Glutamatergic neuron (in vitro differentiated cells): Measurements from ENCODE around the gene ABHD16B. TPM values are rescaled to one million over a fixed set of nuclear protein-coding genes. Genes with fewer than 3 reads are reported as not detected.
A peak's percentile ranks its signal among the peaks of the same experiment; 100 is the strongest.

ENCODE experiments used
- DNase-seq: peaks from one replicate; pipeline ENCODE4 v3.0.0; 2022
- H3K27ac Mint-ChIP-seq: one replicate; pipeline ENCODE4 v1.8.0; 2020; ENCODE audit warnings: mild to moderate bottlenecking, mixed read lengths, inconsistent platforms; ENCODE audit not compliant: unreplicated experiment
- H3K27me3 Mint-ChIP-seq: one replicate; pipeline ENCODE4 v1.8.0; 2020; ENCODE audit warnings: mild to moderate bottlenecking, moderate library complexity, mixed read lengths, inconsistent platforms; ENCODE audit not compliant: unreplicated experiment
- H3K36me3 Mint-ChIP-seq: one replicate; pipeline ENCODE4 v1.8.0; 2020; ENCODE audit warnings: mild to moderate bottlenecking, mixed read lengths, inconsistent platforms; ENCODE audit not compliant: unreplicated experiment
- H3K4me1 Mint-ChIP-seq: one replicate; pipeline ENCODE4 v1.8.0; 2020; ENCODE audit warnings: mild to moderate bottlenecking, low read depth, mixed read lengths, inconsistent platforms; ENCODE audit not compliant: unreplicated experiment
- H3K4me3 Mint-ChIP-seq: one replicate; pipeline ENCODE4 v1.8.0; 2020; ENCODE audit warnings: mild to moderate bottlenecking, mixed read lengths, inconsistent platforms; ENCODE audit not compliant: unreplicated experiment
- H3K9me3 Mint-ChIP-seq: one replicate; pipeline ENCODE4 v1.8.0; 2020; ENCODE audit warnings: mild to moderate bottlenecking, moderate library complexity, mixed read lengths, inconsistent platforms; ENCODE audit not compliant: unreplicated experiment
- CTCF ChIP-seq: fragments of 200-600 bp; sonication (generic); IDR thresholded peaks from one replicate; pipeline ENCODE4 v1.5.0; 2021; ENCODE audit not compliant: partially characterized antibody, unreplicated experiment
- total RNA-seq: library from RNA; stranded (reverse); fragmentation: NEBNext Ultra II Directional; extraction: Animal tissue kit (Norgen Biotek cat#: 25700); gene quantifications from one replicate; pipeline ENCODE4 v1.2.1, GENCODE V29; 2021; ENCODE audit not compliant: unreplicated experiment

The ABHD16B gene
- total RNA-seq, 1 donor from 2014 or later: not detected

GRCh38 chr20:63881451-63882226, 20.3 kb downstream of the ABHD16B start:
- H3K9me3 Mint-ChIP-seq: peaks cover 3% of the 10 kb centered on the region
- no peak for TF ChIP-seq CTCF
- no peak for DNase-seq

GRCh38 chr20:63882257-63883200, 21.2 kb downstream of the ABHD16B start:
- no peak overlapping the region for H3K4me3 Mint-ChIP-seq

More at GRCh38 chr20:63881451-63882226, 20.3 kb downstream of the ABHD16B start:
- no peak overlapping the region for H3K4me3 Mint-ChIP-seq
- H3K27ac Mint-ChIP-seq: no peak overlapping the region
- no peaks in the 10 kb centered on the region for H3K36me3 Mint-ChIP-seq
- H3K4me1 Mint-ChIP-seq: peaks cover 13% of the 10 kb centered on the region
- peaks cover 10% of the 10 kb centered on the region for H3K27me3 Mint-ChIP-seq

GRCh38 chr20:63883201-63883593, 21.9 kb downstream of the ABHD16B start:
- peaks cover 3% of the 10 kb centered on the region for H3K9me3 Mint-ChIP-seq
- no peak for TF ChIP-seq CTCF
- peaks cover 7% of the 10 kb centered on the region for H3K4me1 Mint-ChIP-seq
- no peaks in the 10 kb centered on the region for H3K36me3 Mint-ChIP-seq
- no peak overlapping the region for H3K4me3 Mint-ChIP-seq
- DNase-seq: no peak
- H3K27me3 Mint-ChIP-seq: peaks cover 10% of the 10 kb centered on the region
- H3K27ac Mint-ChIP-seq: no peak overlapping the region

More at GRCh38 chr20:63882257-63883200, 21.2 kb downstream of the ABHD16B start:
- Mint-ChIP-seq H3K9me3 (peaks cover 3% of the 10 kb centered on the region), H3K36me3 (no peaks in the 10 kb centered on the region), H3K27me3 (peaks cover 10% of the 10 kb centered on the region), H3K4me1 (peaks cover 12% of the 10 kb centered on the region), H3K27ac (peak overlapping the region; percentile 38)
- no peak for TF ChIP-seq CTCF
- DNase-seq: no peak

- Mint-ChIP-seq H3K27me3 (peaks cover 10% of the 10 kb centered on the region), H3K9me3 (no peaks in the 10 kb centered on the region), H3K4me1 (no peaks in the 10 kb centered on the region), H3K36me3 (no peaks in the 10 kb centered on the region), H3K27ac (no peak overlapping the region), H3K4me3 (no peak overlapping the region)
- no peak for TF ChIP-seq CTCF
- no peak for DNase-seq
Observed at GRCh38 chr20:63884506-63885263, 23.4 kb downstream of the ABHD16B start.
